Right lobe of liver (tissue), 4 donors: ENCODE data around the gene MPIG6B.

ENCODE experiments used
- POLR2A ChIP-seq: fragments of 450-650 bp; IDR thresholded peaks from one replicate; pipeline ENCODE4 v1.6.1; 2017; ENCODE audit warnings: antibody characterized with exemption, mild to moderate bottlenecking
- TF ChIP-seq, protein P1 (sequence below), 4 donors: fragments of 200-600 bp in 3 of 4; fragments of 450-650 bp in 1 of 4; IDR thresholded peaks; one replicate each; pipeline versions ENCODE4 v1.5.1 to v1.8.0; 2016 to 2022; ENCODE audit warnings: antibody characterized with exemption in 4 of 4, mild to moderate bottlenecking in 2 of 4
- donor health status: DM: no; HTN: no; CAD: no.
- donor health status: DM: no; HTN: no; CAD: no.
- donor health status: DM: no; HTN: yes; CAD: no.

DNA sequence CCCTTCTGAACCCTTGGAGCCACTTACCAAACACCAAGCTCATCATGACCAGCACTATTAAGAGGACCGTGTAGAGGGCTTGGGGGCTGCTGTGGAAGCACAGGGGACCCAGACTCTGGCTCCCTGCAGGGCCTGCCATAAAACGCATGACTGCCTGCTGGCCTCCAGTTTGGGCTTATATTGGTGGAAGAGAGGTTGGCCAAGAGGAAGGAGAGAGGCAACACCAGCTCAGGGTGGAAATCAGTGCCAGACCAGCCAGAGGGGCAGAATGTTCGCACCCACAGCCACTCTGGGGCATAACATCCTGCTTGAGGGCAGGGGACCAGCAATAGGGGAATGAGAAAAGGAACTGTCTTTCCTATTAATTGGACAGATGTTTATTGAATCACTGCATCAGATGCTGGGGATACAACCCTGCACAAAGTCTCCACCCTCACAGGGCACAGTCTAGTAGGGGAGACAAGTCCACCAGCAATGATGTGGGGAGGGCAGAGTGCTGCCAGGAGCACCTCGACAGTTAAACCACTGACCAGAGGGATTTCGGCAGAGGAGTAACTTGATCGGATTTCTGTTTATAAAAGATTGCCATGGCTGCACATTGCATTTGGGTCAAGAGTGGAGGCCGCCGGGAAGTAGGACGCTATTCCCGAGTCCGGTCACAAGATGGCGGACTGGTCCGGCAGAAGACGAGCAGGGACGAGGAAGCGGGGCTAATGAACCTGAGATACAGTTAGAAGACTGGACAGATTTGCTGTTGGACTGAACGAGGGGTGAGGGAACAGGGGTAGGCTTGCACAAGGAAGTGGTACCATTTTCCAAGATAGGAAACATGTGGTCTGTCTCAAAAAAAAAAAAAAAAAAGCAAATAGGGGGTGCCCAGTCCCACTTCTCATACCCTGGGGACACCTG, 42.7 kb upstream of the MPIG6B start, which contains the start of gene LY6G5C:
- no peak for TF ChIP-seq POLR2A
- TF ChIP-seq, protein P1, sequence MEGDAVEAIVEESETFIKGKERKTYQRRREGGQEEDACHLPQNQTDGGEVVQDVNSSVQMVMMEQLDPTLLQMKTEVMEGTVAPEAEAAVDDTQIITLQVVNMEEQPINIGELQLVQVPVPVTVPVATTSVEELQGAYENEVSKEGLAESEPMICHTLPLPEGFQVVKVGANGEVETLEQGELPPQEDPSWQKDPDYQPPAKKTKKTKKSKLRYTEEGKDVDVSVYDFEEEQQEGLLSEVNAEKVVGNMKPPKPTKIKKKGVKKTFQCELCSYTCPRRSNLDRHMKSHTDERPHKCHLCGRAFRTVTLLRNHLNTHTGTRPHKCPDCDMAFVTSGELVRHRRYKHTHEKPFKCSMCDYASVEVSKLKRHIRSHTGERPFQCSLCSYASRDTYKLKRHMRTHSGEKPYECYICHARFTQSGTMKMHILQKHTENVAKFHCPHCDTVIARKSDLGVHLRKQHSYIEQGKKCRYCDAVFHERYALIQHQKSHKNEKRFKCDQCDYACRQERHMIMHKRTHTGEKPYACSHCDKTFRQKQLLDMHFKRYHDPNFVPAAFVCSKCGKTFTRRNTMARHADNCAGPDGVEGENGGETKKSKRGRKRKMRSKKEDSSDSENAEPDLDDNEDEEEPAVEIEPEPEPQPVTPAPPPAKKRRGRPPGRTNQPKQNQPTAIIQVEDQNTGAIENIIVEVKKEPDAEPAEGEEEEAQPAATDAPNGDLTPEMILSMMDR (IDR thresholded peaks at IDR 0.05): peak; percentile 67 to 75 (median 72)
